AML-193 (cell line): ENCODE data around the gene UBR4.

ENCODE experiments used
- DNase-seq, 2 experiments: peaks; one replicate each; lab custom pipeline; 2025; lab: John Stamatoyannopoulos, UW

UBR4 gene

GRCh38 chr1:19138958-19139581, 71.0 kb downstream of the UBR4 start:
- no peak for DNase-seq

DNA sequence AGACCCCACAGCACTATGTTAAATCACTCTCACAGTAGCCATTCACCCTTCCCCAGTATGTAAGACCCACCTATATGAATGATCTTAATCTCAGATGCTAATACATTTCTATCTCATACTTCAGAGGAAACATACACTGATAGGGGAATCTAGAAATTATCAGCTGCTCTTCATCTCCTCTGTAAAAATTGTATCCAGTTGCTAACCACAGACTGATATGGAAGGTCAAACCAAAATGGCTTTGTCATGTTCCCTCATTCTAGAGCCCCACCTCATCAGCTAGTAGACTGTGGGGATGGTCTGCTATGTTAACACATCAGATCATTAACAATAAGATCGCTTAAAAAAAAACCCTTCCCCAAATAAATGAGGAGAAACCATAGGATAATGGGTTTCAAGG, 71.7 kb downstream of the UBR4 start:
- no peak for DNase-seq

- no peak for DNase-seq
Observed at GRCh38 chr1:19137158-19137557, 72.9 kb downstream of the UBR4 start.

- DNase-seq = no peak
Observed at GRCh38 chr1:19133360-19133759, 76.7 kb downstream of the UBR4 start.

DNA sequence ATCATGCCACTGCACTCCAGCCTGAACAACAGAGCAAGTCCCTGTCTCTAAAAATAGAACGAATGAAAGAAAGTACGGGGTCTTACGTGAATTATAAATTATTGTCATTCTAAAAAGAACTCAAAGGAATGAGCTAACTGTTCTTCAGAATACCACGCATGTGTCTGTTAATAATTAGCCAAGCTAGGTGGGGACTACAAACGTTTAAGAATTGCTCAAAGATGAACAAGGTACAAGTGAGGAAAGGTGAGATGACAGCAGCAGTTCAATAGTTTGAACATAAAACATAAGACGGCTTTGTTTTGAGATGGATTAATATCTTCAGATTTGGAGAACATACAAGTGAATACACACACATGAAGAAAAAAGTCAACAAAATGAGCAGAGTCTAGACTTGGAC, 79.6 kb downstream of the UBR4 start:
- no peak for DNase-seq

GRCh38 chr1:19128968-19129514, 81.0 kb downstream of the UBR4 start:
- DNase-seq = peak; percentile 7 to 41

- DNase-seq = no peak
Observed at GRCh38 chr1:19124273-19124672, 85.8 kb downstream of the UBR4 start.

DNA sequence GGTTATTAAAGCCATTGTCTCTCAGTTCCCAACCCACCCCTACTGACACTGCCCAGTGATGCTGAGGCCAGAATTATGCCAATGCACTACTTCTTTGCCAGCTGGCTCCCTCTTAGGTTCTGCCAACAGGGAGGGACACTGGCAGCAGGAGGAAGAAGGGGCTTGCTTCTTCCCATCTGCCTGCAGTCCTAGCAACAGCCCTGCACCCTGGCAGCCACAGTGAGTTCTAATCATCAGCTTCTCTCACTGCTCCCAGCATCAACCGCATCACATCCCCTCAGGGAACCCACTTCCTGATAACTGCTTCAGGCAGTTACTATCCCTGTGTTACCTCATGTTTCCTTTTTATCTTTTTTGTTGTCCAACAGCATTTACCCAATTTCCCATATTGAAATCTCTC, 86.2 kb downstream of the UBR4 start:
- DNase-seq = peak; percentile 67 to 77

DNA sequence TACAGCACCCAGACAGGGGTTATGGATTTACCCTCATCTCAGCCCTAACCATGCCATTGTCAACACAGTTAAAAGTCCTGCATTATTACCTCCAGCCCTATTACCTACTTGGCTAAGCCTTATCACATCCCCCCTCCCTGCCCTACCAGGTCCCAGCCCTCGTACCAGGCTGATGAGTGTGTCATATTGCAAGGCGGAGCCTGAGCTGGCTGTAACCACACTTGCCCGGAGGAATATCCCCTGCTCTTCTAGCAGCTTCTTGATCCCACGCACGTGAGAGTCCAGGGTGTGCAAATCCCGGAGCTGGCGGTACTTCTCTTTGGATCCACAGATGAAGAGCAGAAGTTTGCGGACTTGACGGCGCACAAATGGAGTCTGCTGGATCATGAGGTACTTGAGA, 87.4 kb downstream of the UBR4 start:
- DNase-seq = no peak

GRCh38 chr1:19121192-19121591, 88.9 kb downstream of the UBR4 start:
- DNase-seq = no peak

- DNase-seq = no peak
Observed at GRCh38 chr1:19120070-19120469, 90.0 kb downstream of the UBR4 start.

DNA sequence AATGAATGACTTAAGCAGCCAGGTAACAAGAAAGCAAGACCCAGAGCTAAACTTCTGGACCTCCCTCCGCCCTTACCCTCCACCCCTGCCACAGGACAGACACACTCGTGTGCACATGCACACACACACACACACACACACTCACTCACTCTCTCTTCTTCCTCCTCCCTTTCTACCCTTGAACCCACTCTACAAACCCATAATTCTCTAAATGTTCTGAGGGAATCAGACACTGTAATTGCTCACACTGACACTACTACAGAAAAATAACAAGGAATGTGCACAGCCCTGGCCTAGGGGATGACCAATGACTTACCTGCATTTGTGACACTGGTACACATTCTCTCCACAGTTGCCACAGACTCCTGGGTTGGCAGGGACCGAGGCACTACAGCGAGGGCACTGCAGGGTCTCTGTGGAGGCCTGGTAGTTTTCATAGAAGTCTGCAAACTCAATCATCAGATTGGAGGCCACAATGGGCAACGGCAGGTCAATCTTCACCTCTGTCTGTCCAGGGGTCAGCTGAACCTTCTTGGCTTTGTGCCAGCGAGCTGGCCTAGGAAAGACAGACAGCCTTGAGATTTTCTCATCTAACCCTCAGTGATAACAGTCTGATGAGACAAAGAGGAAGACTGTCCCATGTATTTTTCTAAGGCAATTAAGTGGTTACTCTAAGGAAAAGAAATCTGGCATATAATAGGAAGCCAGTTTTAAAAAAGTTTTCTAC, 94.8 kb downstream of the UBR4 start:
- DNase-seq = no peak

- DNase-seq = peak in 1 of 2 experiments; percentile 28
Observed at GRCh38 chr1:19113697-19114092, 96.4 kb downstream of the UBR4 start.

DNA sequence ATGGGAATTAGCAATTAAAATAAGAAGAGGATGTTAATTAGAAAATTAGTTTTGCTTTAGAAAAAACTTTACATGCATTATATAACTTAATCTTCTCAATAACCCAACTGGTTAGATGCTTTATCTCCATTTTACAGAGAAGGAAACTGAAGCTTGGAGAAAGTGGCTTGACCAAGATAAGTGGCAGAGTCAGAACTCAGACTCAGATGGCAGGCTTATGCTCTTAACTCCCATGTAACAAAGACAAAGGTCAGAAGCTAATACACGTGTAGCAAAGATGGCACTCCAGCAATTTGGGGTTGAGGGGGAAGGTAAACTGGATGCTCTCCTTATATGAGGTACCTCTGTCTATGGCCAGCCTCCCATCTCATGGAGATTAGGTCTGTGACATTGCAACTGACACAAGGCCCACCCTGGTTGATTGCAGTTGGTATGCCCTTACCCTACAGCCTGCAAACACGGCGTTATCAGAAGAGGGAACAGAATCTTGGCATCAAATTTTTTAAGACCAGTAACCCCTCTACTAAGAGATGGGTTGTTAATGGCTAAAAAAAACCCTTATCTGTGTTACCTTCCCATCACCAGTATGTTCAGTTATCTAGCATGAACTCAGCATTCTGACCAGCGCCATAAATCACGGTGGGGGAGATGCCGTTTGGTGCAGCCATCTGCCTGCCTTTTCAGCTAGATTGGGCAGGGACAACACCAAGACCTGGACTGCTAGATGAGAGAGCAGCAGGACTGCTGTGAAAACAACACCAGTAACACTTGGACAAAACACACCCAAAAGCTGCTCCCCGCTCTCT, 97.0 kb downstream of the UBR4 start:
- DNase-seq = no peak

DNA sequence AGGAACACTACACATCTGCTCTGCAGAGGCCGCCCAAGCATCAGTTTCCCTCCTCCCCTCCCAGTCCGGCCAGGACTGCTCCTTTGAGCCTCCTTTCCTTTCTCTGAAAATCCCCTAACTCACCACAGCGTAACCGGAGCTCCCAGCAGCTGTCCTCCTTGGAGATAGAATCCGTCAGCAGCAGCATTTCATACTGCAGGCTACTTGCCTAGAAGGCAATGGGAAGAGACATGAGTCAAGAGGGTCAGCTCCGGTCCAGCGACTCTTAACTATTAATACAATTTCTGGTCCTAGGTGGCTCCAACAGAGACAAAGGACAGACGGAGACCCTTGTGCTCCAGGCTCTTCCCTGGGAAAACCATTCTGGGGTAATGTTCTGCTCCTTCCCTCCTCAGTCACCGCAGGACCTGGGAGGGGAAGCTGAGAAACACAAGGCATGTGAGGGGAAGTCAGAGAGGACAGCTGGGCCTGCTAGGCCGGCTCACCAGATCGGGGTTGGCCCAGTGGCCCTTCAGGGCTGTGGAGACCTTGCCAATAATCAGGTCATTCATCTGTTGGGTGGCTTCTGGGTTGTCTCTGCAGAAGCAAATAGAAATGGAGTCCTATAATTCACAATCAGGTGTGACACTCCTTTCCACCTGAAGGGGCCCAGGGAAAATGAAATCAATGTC, 99.7 kb downstream of the UBR4 start:
- no peak for DNase-seq

DNA sequence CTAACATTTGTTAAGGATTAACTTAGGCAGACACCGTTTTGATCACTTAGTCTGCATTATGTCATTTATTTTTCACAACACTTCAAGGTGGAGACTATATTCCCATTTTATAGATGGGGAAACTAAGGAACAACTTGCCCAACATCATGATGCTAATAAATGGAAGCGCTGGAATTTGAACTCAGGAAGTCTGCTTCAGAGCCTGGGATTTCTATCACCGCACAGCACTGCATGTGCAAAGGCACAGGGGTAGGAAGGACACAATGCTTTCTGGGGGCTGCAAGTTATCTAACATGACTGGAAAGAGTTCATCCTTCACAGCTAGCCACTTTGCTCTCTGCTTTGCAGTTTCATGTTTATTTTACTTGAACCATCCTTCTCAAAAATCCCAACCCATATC, 100.5 kb downstream of the UBR4 start:
- no peak for DNase-seq

DNA sequence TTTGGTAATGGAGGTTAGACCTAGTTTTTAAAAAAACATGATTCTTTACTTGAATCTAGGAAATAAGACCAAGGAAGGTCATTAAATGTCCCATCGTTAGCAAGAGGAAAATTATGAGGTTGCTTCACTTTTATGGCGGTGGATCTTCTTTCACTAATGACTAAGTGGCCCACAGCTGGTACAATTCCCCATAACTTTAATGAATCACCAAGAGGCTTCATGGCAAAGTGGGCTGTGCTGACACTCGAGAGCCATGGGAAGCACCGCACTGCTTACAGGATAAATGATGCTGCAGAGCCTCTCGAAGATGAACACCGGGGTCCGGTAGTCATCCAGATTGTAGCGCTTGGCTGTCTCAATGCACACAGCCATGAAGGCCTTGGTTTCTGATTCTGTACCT, 108.8 kb downstream of the UBR4 start:
- DNase-seq = no peak

DNA sequence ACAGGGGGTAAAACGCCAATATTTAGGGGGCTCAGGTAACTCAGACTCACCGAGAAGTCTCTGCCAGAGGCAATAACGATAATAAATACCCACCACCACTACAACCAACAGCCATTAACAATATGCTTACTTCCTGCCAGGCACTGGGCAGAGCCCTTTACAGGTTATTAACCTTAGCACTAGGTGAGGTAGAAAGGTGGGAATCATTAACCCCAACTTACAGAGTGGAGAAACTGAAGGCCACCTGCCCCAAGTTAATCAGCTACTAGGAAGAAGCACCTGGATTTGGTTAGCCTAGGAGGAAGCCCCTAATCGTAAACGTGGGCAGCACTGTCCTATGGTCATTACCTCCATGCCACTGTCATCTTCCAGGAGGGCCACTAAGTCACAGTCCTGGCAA, 110.0 kb downstream of the UBR4 start:
- DNase-seq = no peak

DNA sequence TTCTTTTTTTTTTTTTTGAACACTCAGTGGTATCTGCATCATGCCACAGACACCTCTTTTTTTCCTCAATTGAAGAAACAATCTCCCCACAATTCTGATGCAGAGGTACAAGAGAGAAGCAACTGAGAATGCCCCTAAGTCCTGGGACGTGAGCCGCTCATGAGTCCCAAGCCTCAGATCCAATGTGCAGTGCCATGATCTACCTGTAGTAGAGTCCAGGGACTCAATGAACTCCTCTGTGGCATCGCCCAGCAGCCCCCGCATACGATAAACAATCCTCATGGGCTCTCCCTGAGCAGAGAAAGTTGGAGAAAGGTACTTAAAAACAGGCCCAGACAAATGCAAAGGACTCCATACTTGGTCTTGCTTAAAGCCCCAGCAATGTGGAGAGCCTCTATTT, 113.1 kb downstream of the UBR4 start:
- DNase-seq = no peak

GRCh38 chr1:19096036-19096833, 113.8 kb downstream of the UBR4 start:
- DNase-seq = no peak

DNA sequence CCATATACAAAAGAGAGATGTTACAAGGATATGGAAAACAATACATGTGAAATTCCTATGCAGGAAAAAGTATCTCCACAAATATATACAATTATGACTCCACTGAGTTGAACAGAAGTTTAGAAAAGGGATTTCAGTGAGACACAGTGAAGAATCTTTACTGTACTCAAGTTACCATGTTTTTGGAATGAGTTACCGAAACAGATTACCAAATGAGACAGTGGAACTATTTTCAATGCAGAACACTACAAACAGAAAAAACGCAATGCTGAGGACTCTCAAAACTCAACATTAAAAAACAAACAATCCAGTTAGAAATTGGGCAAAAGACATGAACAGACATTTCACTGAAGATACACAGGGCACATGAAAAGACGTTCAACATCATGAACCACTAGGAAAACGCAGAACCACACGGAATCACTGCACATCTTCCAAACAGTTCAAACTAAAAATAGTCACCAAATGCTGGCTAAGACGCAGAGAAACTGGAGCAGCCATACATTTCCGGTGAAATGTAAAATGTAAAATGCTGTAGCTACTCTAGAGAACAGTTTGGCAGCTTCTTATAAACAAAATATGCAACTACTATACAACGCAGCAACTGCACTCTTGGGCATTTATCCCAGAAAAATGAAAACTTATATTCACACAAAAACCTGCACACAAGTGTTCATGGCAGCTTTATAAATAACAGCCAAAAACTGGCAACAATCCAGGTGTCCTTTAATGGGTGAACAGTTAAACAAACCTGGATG, 118.7 kb downstream of the UBR4 start:
- DNase-seq = no peak
